GM15510 (cell line): ENCODE measurements around the gene CEND1.

Source experiments
- POLR2A ChIP-seq: IDR thresholded peaks from 3 replicates; pipeline ENCODE4 v1.6.1; 2011; ENCODE audit warnings: borderline replicate concordance; ENCODE audit not compliant: insufficient read length; ENCODE audit errors: extremely low read depth

Gene CEND1

DNA sequence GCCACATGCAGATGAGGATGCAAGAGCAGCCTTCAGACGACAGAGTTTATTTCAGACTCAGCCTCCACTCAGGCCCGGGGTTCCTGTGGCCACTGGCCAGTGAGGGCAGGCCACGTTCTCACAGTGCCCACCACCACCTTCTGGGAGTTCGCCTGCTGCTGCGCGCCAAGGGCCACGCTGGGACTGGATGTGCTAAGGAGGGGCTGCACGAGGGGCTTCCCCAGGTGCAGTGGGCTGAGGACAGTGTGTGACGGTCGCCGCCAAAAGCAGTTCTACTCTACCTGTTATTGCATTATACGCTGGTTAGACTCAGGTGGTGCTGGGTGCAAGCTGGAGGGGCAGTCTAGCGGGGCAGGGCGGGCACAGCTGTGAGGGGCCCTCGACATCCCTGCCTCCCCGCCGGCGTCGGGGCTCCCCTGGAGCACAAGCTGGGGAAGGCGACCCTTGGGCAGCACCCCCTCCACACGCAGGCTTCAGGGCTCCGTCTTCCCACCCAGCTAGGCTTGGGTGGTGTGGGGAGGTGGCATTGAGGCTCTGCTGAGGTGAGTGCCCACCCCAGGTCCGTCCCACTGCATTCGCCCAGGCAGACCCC lies 2.7 kb downstream of the CEND1 start:
- TF ChIP-seq POLR2A, result no peak

DNA sequence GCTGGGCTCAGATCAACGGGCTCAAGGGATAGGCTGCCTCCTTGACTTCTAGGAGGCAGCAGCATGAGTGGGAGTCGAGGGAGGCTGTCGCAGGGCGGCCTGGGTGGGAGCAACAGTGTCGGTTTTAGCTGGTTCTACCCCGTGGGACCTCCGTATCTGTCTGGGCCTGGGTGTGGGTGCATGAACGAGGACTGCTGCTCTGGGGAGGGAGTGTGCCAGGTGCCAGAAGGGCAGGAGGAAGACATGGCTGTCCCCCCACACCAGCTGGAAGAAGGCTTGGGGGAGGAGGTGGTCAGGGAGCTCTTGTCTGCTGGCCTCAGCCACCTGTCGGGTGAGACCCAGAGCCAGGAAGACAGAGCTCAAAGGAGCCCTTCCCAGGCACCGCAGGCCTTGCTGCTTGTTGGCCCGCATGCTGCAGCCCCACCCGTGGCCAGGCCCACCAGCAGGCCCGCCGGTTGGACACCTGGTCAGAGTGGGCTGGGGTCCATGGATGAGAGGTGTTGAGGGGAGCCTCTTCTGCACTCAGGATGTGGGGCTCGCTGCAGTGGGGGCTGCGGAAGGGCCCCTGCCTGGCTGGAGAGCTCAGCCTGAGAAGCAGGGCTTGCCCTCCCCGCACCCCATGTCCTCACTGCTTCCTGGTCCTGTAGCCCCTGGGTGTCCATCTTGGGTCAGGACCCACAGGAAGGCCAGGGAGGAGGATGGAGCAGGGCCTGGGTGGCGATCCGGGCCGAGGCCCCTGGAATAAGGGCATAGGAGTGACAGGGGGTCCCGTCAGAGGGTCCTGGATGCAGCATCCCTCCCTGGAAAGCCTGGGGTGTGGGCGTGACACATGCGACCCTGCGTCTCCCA lies 3.4 kb downstream of the CEND1 start:
- no peak for TF ChIP-seq POLR2A

DNA sequence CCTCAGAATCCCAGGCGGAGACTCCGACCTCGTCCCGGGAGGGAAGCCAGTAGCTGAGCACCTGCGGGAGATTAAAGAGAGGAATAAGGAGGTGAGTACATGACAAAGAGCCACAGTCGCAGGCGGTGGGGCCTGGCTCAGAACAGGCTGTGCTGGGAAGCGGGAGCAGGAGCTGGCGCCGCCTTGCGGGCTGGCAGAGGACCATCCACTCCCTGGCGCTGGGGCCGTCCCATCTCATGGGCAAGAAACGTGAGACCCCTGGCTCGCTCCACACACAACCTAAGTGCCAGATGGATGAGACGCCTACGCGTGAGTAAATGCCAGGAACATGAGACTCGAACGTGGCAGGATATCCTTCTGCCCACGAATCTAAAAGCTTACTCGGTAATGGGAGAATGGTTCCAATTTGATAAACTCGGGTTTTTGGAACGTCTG lies 6.3 kb downstream of the CEND1 start:
- no peak for TF ChIP-seq POLR2A

DNA sequence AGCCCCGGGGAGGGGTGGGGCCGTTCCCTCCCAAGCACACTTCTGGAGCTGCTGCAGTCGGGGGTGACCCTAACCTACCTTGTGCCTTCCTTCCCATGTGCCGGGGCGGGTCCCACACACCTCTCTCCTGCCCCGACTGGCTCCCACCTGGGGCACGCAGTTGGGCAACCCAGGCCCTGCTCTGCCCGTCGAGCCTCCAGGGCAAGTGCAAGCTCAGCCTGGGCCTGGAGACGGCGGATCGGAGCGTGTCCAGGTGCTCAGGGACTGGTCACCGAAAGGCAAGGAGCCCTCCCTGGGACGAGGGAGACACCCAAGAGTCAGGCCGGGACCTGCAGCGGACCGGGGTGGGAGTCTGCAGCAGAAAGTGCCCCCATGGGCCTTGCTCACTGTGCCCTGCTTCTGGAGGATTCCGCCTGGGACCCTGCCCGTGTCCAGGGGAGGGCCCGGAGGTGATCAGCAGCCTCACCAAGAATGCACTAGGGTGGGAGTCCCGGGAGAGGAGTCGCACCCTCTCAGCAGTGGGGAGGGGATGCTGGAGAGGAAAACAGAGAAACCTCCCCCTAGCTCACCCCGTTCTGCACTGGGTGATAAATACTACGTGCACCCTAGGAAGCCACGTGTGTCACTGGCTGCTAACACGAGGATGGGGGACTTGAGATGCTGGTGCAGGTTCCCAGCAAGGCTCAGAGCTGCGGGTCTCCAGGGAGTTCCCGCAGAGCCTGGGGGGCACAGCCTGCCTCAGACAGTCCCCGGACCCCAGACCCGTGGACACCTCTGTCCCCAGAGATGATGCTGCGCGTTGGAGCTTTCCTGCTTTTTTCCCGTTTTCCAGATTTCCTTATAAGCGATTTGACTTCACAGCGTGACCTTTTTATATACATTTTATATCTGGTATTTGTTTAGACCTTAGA lies 7.4 kb downstream of the CEND1 start:
- TF ChIP-seq POLR2A, result no peak

DNA sequence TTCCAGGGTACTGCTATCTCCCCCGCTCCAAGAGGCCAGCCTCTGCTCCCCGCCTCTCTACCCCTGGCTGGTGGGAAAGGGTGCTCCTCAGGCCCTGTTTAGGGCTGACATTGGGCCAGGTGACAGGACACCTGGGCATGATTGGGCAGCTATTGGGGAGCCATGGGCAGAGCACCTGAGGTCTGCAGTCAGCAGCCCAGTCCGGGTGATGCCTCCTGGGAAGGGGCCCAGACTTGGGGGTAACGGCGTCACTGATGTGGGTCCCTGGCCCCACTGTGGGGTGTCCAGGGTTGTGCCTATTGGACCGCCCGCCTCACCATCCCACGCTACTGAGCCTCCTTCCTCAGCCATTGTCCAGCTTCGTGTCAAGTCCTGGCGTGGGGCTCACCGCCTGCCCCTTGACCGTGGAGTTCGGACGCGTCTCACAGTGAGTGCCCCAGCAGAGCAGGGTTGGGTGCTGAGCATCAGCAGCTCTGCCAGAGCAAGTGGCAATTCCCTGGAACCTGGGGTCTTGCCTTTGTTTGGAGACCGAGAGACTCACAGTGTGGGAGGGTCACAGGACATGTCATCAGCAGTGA lies 9.8 kb downstream of the CEND1 start:
- TF ChIP-seq POLR2A, result no peak

DNA sequence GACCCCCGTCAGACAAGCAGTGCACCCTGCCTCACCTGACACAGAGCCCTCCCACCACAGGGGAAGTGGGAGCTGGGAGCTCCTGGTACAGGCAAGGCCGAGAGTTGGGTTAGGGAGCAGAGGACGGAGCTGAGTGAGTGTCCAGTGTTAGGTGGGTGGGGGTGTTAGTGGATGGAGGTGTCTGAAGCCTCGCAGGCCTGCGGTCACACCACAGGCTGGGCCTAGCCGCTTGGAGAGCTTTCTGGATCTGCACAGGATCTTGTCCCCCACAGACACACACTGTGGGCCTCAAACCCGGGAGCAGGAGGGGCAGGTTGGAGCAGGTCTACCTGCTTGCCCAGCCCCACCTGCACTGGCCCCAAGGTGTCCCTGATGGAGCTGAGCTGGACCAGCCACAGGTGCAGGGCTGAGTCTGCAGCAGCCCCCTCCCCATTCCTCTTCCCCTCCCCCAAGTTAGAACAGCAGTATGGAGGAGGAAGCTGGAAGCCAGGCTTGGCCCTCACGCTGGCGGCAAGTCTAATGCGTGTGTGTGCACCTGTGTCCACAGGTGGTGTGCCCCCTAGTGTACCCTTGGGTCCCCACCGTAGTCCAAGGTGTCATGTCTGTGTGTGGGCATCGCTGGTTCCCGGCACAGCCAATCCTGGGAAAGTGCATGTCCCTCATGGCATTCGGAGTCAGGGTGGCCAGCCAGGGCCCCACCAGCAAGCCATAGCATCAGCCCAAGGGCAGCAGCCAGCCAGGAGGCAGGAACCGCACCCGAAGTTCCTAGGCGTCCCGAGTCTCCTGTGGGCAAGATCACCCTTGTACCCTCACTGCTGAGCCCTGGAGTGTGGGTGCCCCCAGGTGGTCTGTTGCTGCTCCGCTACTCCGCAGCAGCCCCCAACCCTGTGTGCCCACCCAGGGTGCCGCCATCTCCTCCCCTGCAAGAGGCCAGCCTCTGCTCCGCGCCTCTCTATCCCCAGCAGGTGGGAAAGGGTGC lies 10.6 kb downstream of the CEND1 start:
- no peak for TF ChIP-seq POLR2A

DNA sequence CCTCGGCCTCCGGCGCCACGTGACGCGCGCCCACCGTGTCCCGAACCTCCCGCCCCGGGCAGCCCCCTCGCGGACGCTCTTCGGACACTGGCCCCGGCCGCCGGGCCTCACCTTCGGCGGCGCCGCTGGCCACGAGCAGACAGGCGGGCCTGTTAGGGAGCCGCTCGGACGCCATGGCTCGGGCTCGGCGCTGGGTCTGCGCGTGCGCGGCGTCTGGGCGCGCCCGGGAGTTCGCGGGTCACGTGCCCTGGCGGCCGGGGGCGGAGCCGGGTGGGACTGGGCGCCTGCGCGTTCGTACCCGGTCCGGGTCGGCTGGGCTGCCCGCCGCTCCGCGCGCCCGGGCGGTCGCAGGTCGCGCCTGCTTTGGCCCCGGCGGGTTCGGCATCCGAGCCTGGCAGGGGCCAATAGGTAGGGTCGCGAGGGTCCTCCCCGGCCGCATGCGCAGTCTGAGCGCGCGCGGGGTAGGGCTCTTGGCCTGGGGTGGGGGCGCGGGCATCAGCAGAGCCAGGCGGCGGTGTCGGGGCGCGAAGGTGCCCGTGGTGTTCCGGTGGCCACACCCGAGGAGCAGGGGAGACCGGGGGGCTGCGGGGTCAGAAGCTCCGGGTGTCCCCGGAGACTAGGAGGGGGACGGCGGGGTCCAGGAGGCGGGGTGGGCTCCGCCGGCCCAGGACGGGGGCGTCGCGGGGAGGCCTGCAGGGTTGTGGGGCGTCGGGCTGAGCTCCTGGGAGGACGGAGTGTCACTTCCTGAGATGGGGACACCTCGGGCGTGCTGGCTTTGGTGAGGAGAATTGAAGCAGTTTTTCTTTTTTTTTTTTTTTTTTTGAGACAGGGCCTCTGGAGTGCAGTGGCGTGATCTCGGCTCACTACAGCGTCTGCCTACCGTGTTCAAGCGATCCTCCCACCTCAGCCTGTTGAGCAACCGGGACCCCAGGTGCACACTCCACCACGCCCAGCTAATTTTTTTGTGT lies 12.3 kb downstream of the CEND1 start, which contains the start of gene GATD1:
Gene GATD1, minus strand, starts transcription at position 200 of the 968 bp plus-strand sequence. Its CDS starts 25 bp downstream, at position 175.
- peak; percentile 99 for TF ChIP-seq POLR2A

DNA sequence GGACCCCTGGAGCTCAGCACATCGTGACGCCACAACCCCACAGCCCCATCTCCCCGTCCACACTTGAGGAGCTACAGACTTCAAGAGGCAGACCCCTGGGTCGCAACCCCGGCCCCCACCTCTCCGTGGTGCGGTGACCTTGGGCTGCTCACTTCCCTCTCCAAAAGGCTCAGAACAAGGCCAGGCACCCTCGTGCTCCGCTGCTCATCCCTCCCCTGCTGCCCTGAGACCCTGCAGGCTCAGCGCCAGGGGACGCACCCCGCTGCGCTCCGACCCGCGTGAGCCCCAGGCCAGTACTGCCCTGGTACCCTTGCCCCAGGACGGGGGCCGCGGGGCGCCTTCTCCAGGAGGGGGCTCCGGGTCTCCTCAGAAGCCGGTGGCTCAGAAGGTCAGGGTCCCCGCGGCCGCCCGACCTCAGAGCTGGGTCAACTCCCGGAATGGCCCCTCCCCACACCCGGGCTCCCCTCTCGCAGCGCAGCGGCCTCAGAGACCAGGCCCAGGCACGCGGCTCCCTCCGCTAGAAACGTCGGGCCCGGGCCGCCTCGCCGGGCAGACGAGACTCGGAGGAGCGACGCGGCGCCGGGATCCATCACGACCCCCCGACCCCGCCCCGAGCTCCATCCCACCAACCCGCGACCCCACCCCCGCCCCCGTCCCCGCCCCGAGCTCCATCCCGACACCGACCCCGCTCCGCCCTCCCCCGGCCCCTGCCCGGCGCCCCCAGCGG lies 13.2 kb downstream of the CEND1 start:
- TF ChIP-seq POLR2A, result no peak

DNA sequence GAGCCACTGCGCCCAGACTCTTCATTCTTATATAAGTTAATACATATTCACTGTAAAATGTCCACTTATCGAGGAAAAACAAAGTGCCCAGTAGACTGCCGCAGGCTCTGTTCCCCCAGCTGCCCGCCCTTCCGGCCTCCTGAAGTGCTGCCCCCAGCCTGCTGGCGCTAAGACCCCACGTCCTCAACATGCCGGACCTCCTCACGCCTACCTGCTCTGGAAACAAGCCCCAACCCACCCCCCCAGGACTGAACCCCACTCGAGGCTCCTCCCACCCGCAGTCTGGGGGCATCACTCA lies 13.7 kb downstream of the CEND1 start:
- TF ChIP-seq POLR2A, result no peak

DNA sequence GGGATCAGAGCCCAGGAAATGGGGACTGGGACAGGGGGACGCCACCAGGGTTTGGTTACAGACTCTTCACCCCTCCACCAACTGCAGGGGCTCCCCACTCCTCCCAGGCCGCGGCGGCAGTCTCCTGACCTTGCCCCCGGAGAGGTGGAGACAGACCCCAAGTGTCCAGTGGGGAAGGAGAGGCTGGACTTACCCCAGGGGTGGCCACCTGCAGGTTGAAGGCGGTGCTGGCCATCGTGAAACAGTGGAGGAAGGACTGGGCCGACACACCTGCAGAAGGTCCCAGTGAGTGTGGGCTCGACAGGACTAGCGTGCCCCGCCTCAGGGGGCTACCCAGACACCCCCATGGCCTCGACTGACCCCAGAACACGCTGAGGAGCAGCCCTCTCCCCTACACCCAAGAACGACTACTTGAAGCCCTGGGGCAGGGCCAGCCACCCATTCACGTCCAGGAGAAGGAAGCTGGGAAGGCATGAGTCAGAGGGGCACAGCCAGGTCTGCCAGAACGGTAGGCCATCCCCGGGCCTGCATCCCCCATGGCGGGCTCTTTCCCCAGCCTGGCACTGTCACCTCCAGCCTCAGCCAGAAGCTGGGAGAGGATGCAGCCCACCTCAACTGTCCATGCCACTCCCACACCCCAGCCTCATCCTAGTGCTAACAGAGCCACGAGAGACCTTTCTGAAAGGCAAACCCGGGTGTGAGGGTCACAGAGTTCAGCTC lies 14.9 kb downstream of the CEND1 start:
- TF ChIP-seq POLR2A, result no peak

DNA sequence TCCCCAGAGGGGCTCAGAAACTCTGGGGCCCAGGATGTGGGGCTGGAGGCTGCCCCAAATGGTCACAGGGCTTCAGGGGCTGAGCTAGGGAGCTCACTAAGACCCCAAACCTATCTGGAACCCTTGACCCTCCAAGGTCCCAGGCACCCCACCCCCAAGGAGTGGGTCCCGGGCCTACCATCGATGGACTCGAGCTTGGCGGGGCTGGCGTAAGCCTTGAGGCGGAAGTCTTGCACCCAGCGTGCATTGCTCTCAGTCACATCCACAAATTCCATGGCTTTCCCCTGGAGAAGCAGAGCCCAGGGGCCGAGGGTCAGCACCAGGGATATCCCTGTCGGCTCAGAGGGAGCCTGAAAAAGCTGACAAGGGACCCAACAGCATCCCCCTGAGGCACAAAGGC lies 16.1 kb downstream of the CEND1 start:
- TF ChIP-seq POLR2A, result no peak
